ENCODE data around the gene SLAMF6.

Gene SLAMF6

DNA sequence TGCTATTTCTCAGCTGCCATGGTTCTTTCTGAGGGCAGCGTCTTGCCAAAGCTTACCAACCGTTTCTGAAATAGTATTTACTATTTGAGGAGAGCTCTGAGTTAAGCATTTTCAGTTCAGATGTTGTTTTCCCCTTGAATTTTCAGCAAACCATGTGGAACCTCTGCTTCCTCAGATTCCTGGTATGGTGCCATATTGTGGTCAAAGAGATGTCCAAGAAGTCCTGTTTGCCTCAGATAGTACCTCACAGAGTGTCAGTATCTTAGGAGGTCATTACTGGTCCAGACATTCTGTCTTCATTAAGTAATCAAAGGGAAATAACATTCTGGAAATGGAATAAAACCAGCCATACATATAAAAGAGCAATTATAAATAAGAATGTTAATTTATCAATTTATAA is 86.1 kb downstream of the SLAMF6 start:
- TF ChIP-seq TAF1 (IDR thresholded peaks at IDR 0.05; ENCODE audit: borderline replicate concordance, low read depth, low read length) (no peak), POLR2A (IDR thresholded peaks at IDR 0.05; ENCODE audit: low read depth, low read length) (no peak), POLR2AphosphoS5 (IDR thresholded peaks at IDR 0.05; ENCODE audit: low read depth, low read length) (no peak)
- FAIRE-seq: peak; percentile 54
- no peak for DNase-seq (ENCODE audit: insufficient read length)

Data from GM12892 (cell line).